ENCODE results near the gene KRT35. TPM values are rescaled to one million over a fixed set of nuclear protein-coding genes. Genes with fewer than 3 reads are reported as not detected.

The KRT35 gene
- total RNA-seq, 1 experiment from 2014 or later: not detected

- no peaks in the 10 kb centered on the region for H3K9me3 ChIP-seq (ENCODE audit: control insufficient read depth in 1 of 2, insufficient read depth in 1 of 2, low read depth in 1 of 2, low read length in 2 of 2)
- H3K4me2 ChIP-seq (ENCODE audit: low read length): no peak overlapping the region
- POLR2A ChIA-PET: no interaction called here
- no peak for ATAC-seq
- no peaks in the 10 kb centered on the region for H3K9me2 ChIP-seq (ENCODE audit: insufficient read depth)
- no peaks in the 10 kb centered on the region for H3K27me3 ChIP-seq (ENCODE audit: insufficient read depth, low read length)
- CTCF ChIA-PET: no interaction called here
- TF ChIP-seq EZH2phosphoT487 (IDR thresholded peaks at IDR 0.05; ENCODE audit: borderline replicate concordance) (no peak), ZNF274 (IDR thresholded peaks at IDR 0.05; ENCODE audit: low read depth, low read length) (no peak), ZFX (IDR thresholded peaks at IDR 0.05) (no peak), REST (IDR thresholded peaks at IDR 0.05; ENCODE audit: low read depth) (no peak), CTCF (IDR thresholded peaks at IDR 0.05 in 2 of 3, conservative IDR thresholded peaks at IDR 0.05 in 1 of 3; ENCODE audit: borderline replicate concordance in 1 of 3, insufficient read depth in 1 of 3, low read depth in 2 of 3, low read length in 2 of 3) (no peak), SP1 (IDR thresholded peaks at IDR 0.05; ENCODE audit: low read depth) (no peak), CBX3 (IDR thresholded peaks at IDR 0.05; ENCODE audit: low read depth) (no peak), ELF1 (IDR thresholded peaks at IDR 0.05; ENCODE audit: borderline replicate concordance, low read depth) (no peak), CEBPB (IDR thresholded peaks at IDR 0.05; ENCODE audit: low read depth) (no peak), FOSL1 (IDR thresholded peaks at IDR 0.05; ENCODE audit: low read depth) (no peak), ATF3 (IDR thresholded peaks at IDR 0.05) (no peak), EZH2 (IDR thresholded peaks at IDR 0.05) (no peak), POLR2AphosphoS5 (IDR thresholded peaks at IDR 0.05; ENCODE audit: low read depth, low read length) (no peak), SRF (IDR thresholded peaks at IDR 0.05; ENCODE audit: low read depth) (no peak), TCF7L2 (IDR thresholded peaks at IDR 0.05; ENCODE audit: borderline replicate concordance, extremely low read depth, insufficient read depth, insufficient read length) (no peak), YY1 (IDR thresholded peaks at IDR 0.05; ENCODE audit: extremely low read depth, insufficient replicate concordance, low read depth, low read length) (no peak), RAD21 (IDR thresholded peaks at IDR 0.05; ENCODE audit: low read depth) (no peak), POLR2A (IDR thresholded peaks at IDR 0.05; ENCODE audit: borderline replicate concordance, extremely low read depth, insufficient read depth, insufficient read length) (no peak)
- TF ChIP-seq, protein P1, sequence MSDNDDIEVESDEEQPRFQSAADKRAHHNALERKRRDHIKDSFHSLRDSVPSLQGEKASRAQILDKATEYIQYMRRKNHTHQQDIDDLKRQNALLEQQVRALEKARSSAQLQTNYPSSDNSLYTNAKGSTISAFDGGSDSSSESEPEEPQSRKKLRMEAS (IDR thresholded peaks at IDR 0.05): no peak
- TF ChIP-seq, protein P2, sequence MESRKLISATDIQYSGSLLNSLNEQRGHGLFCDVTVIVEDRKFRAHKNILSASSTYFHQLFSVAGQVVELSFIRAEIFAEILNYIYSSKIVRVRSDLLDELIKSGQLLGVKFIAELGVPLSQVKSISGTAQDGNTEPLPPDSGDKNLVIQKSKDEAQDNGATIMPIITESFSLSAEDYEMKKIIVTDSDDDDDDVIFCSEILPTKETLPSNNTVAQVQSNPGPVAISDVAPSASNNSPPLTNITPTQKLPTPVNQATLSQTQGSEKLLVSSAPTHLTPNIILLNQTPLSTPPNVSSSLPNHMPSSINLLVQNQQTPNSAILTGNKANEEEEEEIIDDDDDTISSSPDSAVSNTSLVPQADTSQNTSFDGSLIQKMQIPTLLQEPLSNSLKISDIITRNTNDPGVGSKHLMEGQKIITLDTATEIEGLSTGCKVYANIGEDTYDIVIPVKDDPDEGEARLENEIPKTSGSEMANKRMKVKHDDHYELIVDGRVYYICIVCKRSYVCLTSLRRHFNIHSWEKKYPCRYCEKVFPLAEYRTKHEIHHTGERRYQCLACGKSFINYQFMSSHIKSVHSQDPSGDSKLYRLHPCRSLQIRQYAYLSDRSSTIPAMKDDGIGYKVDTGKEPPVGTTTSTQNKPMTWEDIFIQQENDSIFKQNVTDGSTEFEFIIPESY (IDR thresholded peaks at IDR 0.05; ENCODE audit: extremely low read depth, insufficient replicate concordance, low read length): no peak
- no peak overlapping the region for H3K27ac ChIP-seq (ENCODE audit: low read depth, low read length)
- H2AFZ ChIP-seq (ENCODE audit: low read depth, low read length, poor library complexity, severe bottlenecking): no peak overlapping the region
- no peak overlapping the region for H3K4me3 ChIP-seq (replicated peaks in 1 of 2; ENCODE audit: low read depth in 1 of 2, low read length in 2 of 2)
- H3K36me3 ChIP-seq (ENCODE audit: control insufficient read depth in 1 of 2, insufficient read depth in 2 of 2, low read length in 2 of 2): no peaks in the 10 kb centered on the region
- RAD21 ChIA-PET (ENCODE audit: low non-redundant PET in 1 of 2, low total read pairs in 2 of 2, uncharacterized antibody in 2 of 2, unreplicated experiment in 2 of 2): no interaction called here
- no peak overlapping the region for H3K9ac ChIP-seq (ENCODE audit: low read length)
- no peaks in the 10 kb centered on the region for H4K20me1 ChIP-seq (ENCODE audit: insufficient read depth)
- no TSS peak for BruUV-seq (replicated peaks)
- no peak for DNase-seq (ENCODE audit: low read depth, low spot score)
- H3K4me1 ChIP-seq (ENCODE audit: control insufficient read depth in 1 of 2, insufficient read depth in 2 of 2, low read length in 2 of 2): no peaks in the 10 kb centered on the region; a peak in 1 of 4 replicates
- intact Hi-C loops (cut with micrococcal nuclease): no loop called here
- H3K79me2 ChIP-seq (ENCODE audit: insufficient read depth, low read length): no peaks in the 10 kb centered on the region
Observed at GRCh38 chr17:41483531-41483930, 2.6 kb upstream of the KRT35 start.

Data from HCT116 (cell line).